Neural cell (in vitro differentiated cells): ENCODE measurements around the gene CD37. TPM values are rescaled to one million over a fixed set of nuclear protein-coding genes. Genes with fewer than 3 reads are reported as not detected.
"Not testable (repeated sequence)": the region's sequence is repeated elsewhere in the genome, so short reads cannot be mapped to it uniquely, and the experiment has no call there.

ENCODE experiments used
- H2AFZ ChIP-seq: fragments of 200-600, 300-800 bp; sonication (generic), shearing (Covaris generic); 2 replicates; pipeline ENCODE4 v1.6.0; 2014; ENCODE audit warnings: low read depth, mild to moderate bottlenecking, antibody characterized with exemption, low read length, moderate library complexity
- H3F3A ChIP-seq: fragments of 200-600 bp; shearing (Covaris generic); 2 replicates; pipeline ENCODE4 v1.6.1; 2016; ENCODE audit warnings: mild to moderate bottlenecking, moderate library complexity, mixed read lengths, antibody characterized with exemption, low read length; ENCODE audit not compliant: insufficient read depth, poor library complexity, severe bottlenecking
- H3K27ac ChIP-seq: fragments of 200-600, 300-800 bp; sonication (generic), shearing (Covaris generic); 2 replicates; pipeline ENCODE4 v1.5.1; 2014; ENCODE audit warnings: mild to moderate bottlenecking, low read length, moderate library complexity
- H3K27me3 ChIP-seq: fragments of 300-800, 200-600 bp; sonication (generic), shearing (Covaris generic); 2 replicates; pipeline ENCODE4 v1.6.0; 2014; ENCODE audit warnings: mild to moderate bottlenecking, low read depth, low read length, moderate library complexity; ENCODE audit not compliant: insufficient read depth
- H3K36me3 ChIP-seq: fragments of 300-800, 200-600 bp; sonication (generic), shearing (Covaris generic); 2 replicates; pipeline ENCODE4 v1.5.1; 2014; ENCODE audit warnings: mild to moderate bottlenecking, antibody characterized with exemption, low read length, moderate library complexity; ENCODE audit not compliant: insufficient read depth
- H3K4me2 ChIP-seq: fragments of 300-800, 200-600 bp; sonication (generic), shearing (Covaris generic); 2 replicates; pipeline ENCODE4 v1.6.0; 2014; ENCODE audit warnings: mild to moderate bottlenecking, low read length
- H3K4me3 ChIP-seq: fragments of 300-800, 200-600 bp; sonication (generic), shearing (Covaris generic); 2 replicates; pipeline ENCODE4 v1.5.1; 2014; ENCODE audit warnings: mild to moderate bottlenecking, low read length, moderate library complexity
- H3K79me2 ChIP-seq: fragments of 200-600 bp; shearing (Covaris generic); replicated peaks from 2 replicates; pipeline ENCODE4 v1.6.0; 2014; ENCODE audit warnings: mild to moderate bottlenecking, low read length, moderate library complexity; ENCODE audit not compliant: insufficient read depth
- H3K9ac ChIP-seq: fragments of 300-800, 200-600 bp; sonication (generic), shearing (Covaris generic); 2 replicates; pipeline ENCODE4 v1.6.1; 2016; ENCODE audit warnings: mild to moderate bottlenecking, low read length, mixed read lengths
- H3K9me2 ChIP-seq: fragments of 200-600 bp; shearing (Covaris generic); 2 replicates; pipeline ENCODE4 v1.6.1; 2016; ENCODE audit warnings: mild to moderate bottlenecking, low read length, mixed read lengths; ENCODE audit not compliant: insufficient read depth
- H3K9me3 ChIP-seq: fragments of 200-600, 300-800 bp; sonication (generic), shearing (Covaris generic); 2 replicates; pipeline ENCODE4 v1.6.1; 2016; ENCODE audit warnings: mild to moderate bottlenecking, mixed run types, low read length, moderate library complexity, mixed read lengths
- H4K20me1 ChIP-seq: fragments of 200-600 bp; shearing (Covaris generic); 2 replicates; pipeline ENCODE4 v1.6.1; 2016; ENCODE audit warnings: mild to moderate bottlenecking, mixed run types; ENCODE audit not compliant: insufficient read depth
- EP300 ChIP-seq: fragments of 450-650 bp; conservative IDR thresholded peaks from 2 replicates; pipeline ENCODE4 v1.6.1; 2014; ENCODE audit warnings: antibody characterized with exemption, mild to moderate bottlenecking, moderate library complexity; ENCODE audit not compliant: poor library complexity, severe bottlenecking
- EZH2 ChIP-seq: fragments of 200-600, 300-800 bp; shearing (Covaris generic), sonication (generic); IDR thresholded peaks from 2 replicates; pipeline ENCODE4 v1.6.1; 2014; ENCODE audit warnings: antibody characterized with exemption, low read length, borderline replicate concordance, mild to moderate bottlenecking; ENCODE audit not compliant: insufficient read depth, poor library complexity, severe bottlenecking
- MXI1 ChIP-seq: fragments of 450-650 bp; conservative IDR thresholded peaks from 2 replicates; pipeline ENCODE4 v1.6.1; 2014; ENCODE audit warnings: antibody characterized with exemption, mild to moderate bottlenecking; ENCODE audit not compliant: poor library complexity, severe bottlenecking
- POLR2AphosphoS5 ChIP-seq: IDR thresholded peaks from 2 replicates; pipeline ENCODE4 v1.6.1; 2012
- RAD21 ChIP-seq: fragments of 450-650 bp; conservative IDR thresholded peaks from 2 replicates; pipeline ENCODE4 v1.6.1; 2014; ENCODE audit warnings: antibody characterized with exemption, mild to moderate bottlenecking, moderate library complexity
- SMC3 ChIP-seq: fragments of 450-650 bp; conservative IDR thresholded peaks from 2 replicates; pipeline ENCODE4 v1.6.1; 2014; ENCODE audit warnings: antibody characterized with exemption, mild to moderate bottlenecking, moderate library complexity; ENCODE audit not compliant: poor library complexity
- TAF1 ChIP-seq: IDR thresholded peaks from 2 replicates; pipeline ENCODE4 v1.6.1; 2012; ENCODE audit warnings: low read depth
- polyA plus RNA-seq: library from polyadenylated mRNA; depleted of rRNA; stranded (reverse); fragments of >200 nt; gene quantifications from 2 replicates; pipeline ENCODE4 v1.2.3, GENCODE V29; 2014
- TF ChIP-seq, protein P1 (sequence below): fragments of 450-650 bp; IDR thresholded peaks from 2 replicates; pipeline ENCODE4 v1.5.1; 2014; ENCODE audit warnings: antibody characterized with exemption, mild to moderate bottlenecking, moderate library complexity; ENCODE audit not compliant: poor library complexity, severe bottlenecking
- TF ChIP-seq, protein P2 (sequence below): IDR thresholded peaks from 2 replicates; pipeline ENCODE4 v1.6.1; 2012; ENCODE audit warnings: borderline replicate concordance

The CD37 gene
- polyA plus RNA-seq, 1 donor from 2014 or later: not detected

DNA sequence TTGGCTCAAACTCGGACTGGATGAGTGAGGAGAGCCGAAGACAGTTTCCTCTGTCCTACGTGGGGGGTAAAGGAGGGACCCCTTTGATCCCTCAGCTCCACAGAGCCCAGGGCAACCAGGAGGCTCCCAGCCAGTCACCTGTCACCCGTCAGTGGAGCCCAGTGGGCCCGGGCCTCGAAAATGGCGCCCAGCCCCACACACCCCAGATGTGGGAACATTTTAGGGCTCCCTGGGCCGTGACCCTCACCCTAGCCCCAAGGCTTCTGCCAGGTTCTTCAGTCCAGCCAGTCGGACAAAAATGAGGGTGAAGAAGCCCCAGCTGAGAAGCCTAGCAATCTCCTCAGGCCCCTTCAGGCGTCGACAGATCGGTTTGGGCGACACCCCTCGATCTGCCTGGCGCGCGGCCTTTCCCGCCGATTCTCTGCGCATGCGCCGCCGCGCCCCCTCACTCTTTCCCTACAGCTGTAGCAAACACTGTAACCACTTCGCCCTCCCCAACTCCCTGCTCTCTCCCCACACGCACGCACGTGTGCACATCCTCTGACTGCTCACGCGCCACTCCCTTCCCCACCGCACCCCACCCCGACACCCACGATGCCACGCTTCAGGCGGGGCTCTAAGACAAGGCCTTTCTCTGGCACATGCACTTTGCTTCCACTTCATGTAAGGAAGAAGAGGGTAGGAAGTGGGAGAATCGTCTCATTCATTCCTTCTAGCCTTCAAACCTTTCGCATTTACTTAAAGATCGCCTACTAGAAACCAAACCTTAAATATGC, 10.2 kb upstream of the CD37 start, which contains the start of gene SLC6A16:
Gene SLC6A16, minus strand, starts transcription at position 391 of the 776 bp plus-strand sequence. CDS start 13,844 bp downstream, outside the sequence.
- Histone ChIP-seq H4K20me1 (no peaks in the 10 kb centered on the region), H3K9me2 (no peaks in the 10 kb centered on the region), H3F3A (no peaks in the 10 kb centered on the region), H3K36me3 (no peaks in the 10 kb centered on the region), H3K27ac (no peak within 1 kb of the TSS), H3K4me2 (no peak within 1 kb of the TSS), H3K4me3 (no peak within 1 kb of the TSS), H3K9ac (no peak within 1 kb of the TSS), H2AFZ (no peak within 1 kb of the TSS), H3K27me3 (no peaks in the 10 kb centered on the region), H3K9me3 (no peaks in the 10 kb centered on the region), H3K79me2 (no peaks in the 10 kb centered on the region)
- TF ChIP-seq, protein P1, sequence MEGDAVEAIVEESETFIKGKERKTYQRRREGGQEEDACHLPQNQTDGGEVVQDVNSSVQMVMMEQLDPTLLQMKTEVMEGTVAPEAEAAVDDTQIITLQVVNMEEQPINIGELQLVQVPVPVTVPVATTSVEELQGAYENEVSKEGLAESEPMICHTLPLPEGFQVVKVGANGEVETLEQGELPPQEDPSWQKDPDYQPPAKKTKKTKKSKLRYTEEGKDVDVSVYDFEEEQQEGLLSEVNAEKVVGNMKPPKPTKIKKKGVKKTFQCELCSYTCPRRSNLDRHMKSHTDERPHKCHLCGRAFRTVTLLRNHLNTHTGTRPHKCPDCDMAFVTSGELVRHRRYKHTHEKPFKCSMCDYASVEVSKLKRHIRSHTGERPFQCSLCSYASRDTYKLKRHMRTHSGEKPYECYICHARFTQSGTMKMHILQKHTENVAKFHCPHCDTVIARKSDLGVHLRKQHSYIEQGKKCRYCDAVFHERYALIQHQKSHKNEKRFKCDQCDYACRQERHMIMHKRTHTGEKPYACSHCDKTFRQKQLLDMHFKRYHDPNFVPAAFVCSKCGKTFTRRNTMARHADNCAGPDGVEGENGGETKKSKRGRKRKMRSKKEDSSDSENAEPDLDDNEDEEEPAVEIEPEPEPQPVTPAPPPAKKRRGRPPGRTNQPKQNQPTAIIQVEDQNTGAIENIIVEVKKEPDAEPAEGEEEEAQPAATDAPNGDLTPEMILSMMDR: no peak
- TF ChIP-seq EP300 (no peak), SMC3 (no peak), EZH2 (no peak), TAF1 (no peak), POLR2AphosphoS5 (no peak), RAD21 (no peak), MXI1 (no peak)
- TF ChIP-seq, protein P2, sequence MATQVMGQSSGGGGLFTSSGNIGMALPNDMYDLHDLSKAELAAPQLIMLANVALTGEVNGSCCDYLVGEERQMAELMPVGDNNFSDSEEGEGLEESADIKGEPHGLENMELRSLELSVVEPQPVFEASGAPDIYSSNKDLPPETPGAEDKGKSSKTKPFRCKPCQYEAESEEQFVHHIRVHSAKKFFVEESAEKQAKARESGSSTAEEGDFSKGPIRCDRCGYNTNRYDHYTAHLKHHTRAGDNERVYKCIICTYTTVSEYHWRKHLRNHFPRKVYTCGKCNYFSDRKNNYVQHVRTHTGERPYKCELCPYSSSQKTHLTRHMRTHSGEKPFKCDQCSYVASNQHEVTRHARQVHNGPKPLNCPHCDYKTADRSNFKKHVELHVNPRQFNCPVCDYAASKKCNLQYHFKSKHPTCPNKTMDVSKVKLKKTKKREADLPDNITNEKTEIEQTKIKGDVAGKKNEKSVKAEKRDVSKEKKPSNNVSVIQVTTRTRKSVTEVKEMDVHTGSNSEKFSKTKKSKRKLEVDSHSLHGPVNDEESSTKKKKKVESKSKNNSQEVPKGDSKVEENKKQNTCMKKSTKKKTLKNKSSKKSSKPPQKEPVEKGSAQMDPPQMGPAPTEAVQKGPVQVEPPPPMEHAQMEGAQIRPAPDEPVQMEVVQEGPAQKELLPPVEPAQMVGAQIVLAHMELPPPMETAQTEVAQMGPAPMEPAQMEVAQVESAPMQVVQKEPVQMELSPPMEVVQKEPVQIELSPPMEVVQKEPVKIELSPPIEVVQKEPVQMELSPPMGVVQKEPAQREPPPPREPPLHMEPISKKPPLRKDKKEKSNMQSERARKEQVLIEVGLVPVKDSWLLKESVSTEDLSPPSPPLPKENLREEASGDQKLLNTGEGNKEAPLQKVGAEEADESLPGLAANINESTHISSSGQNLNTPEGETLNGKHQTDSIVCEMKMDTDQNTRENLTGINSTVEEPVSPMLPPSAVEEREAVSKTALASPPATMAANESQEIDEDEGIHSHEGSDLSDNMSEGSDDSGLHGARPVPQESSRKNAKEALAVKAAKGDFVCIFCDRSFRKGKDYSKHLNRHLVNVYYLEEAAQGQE: no peak

DNA sequence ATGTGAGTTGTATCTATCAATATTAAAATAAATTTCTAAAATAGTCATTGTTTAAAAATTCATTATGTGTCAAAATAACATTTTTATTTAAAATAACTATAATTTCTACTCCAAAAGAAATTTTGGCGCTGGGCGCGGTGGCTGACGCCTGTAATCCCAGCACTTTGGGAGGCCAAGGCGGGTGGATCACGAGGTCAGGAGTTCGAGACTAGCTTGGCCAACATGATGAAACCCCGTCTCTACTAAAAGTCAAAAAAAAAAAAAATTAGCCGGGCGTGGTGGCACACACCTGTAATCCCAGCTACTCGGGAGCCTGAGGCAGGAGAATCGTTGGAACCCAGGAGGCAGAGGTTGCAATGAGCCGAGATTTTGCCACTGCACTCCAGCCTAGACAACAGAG, 9.4 kb upstream of the CD37 start:
- not testable (repeated sequence) for H3K36me3 ChIP-seq, H3K9me3 ChIP-seq, H3K4me3 ChIP-seq, H3K9ac ChIP-seq, H4K20me1 ChIP-seq, H3K4me2 ChIP-seq, H3K27me3 ChIP-seq, H3K79me2 ChIP-seq, H3K9me2 ChIP-seq, H3K27ac ChIP-seq, H2AFZ ChIP-seq, H3F3A ChIP-seq
